Measurements from ENCODE around the gene GPBP1L1. TPM values are rescaled to one million over a fixed set of nuclear protein-coding genes. Genes with fewer than 3 reads are reported as not detected.

Gene GPBP1L1
- total and polyA plus RNA-seq, 2 of the 4 experiments (the other 2 are of a cell fraction): 31.5 to 57.4 TPM

GRCh38 chr1:45586769-45587168 is 99.6 kb downstream of the GPBP1L1 start:
- H3K4ac ChIP-seq (ENCODE audit: low read depth, low read length): no peak overlapping the region
- H3K9me1 ChIP-seq (ENCODE audit: insufficient read depth, low read length): no peaks in the 10 kb centered on the region; the same call in 1 of the 2 replicates
- no peaks in the 10 kb centered on the region; the same call in none of the 2 replicates for H3K4me1 ChIP-seq (ENCODE audit: control insufficient read depth, insufficient read depth, low read length)
- no CpG with 5 or more reads among the region's 4 CpGs for WGBS, 2 experiments (ENCODE audit: extremely low coverage in 2 of 2, insufficient read length in 1 of 2)
- dilution Hi-C loops (cut with HindIII; ENCODE audit: low sequenced_read_pairs, unreplicated experiment) (no loop called here), in situ Hi-C loops (cut with MboI; ENCODE audit: low sequenced_read_pairs) (no loop called here), intact Hi-C loops (cut with micrococcal nuclease) (loop anchor here (5.0 kb wide), 1 partner anchor 101 kb away; the partner anchor contains the start of genes GPBP1L1 and TMEM69)
- TF ChIP-seq BHLHE40 (IDR thresholded peaks at IDR 0.05; ENCODE audit: low read depth, low read length) (no peak), RAD21 (IDR thresholded peaks at IDR 0.05; ENCODE audit: low read length) (no peak), USF2 (IDR thresholded peaks at IDR 0.05; ENCODE audit: low read depth, low read length) (no peak), CEBPB (IDR thresholded peaks at IDR 0.05; ENCODE audit: low read depth, low read length) (no peak), NFE2L2 (IDR thresholded peaks at IDR 0.05; ENCODE audit: low read depth, low read length) (no peak), ELK1 (IDR thresholded peaks at IDR 0.05; ENCODE audit: borderline replicate concordance, low read depth, low read length) (no peak), CTCF (conservative IDR thresholded peaks at IDR 0.05; ENCODE audit: low read depth, low read length) (no peak), SMC3 (IDR thresholded peaks at IDR 0.05; ENCODE audit: low read depth, low read length) (no peak), POLR2A (IDR thresholded peaks at IDR 0.05; ENCODE audit: low read depth, low read length) (no peak), MXI1 (IDR thresholded peaks at IDR 0.05; ENCODE audit: borderline replicate concordance, low read depth, low read length) (no peak)
- H2AFZ ChIP-seq (replicated peaks; ENCODE audit: low read length, poor library complexity): no peak overlapping the region
- ChIA-PET POLR2A (ENCODE audit: unreplicated experiment) (no interaction called here), CTCF (interaction anchor here (0.6 kb wide), 2 partner anchors 166 to 227 kb away, joined by 3 read pairs; no protein-coding TSS in a partner anchor)
- no peak overlapping the region for H2AK5ac ChIP-seq (ENCODE audit: low read depth, low read length)
- H3K9ac ChIP-seq (ENCODE audit: low read depth, low read length): no peak overlapping the region
- no peak overlapping the region for H2BK120ac ChIP-seq (ENCODE audit: low read depth, low read length)
- ATAC-seq (ENCODE audit: low read depth) (no peak), DNase-seq (no peak)
- no peak overlapping the region for H2BK20ac ChIP-seq (ENCODE audit: low read depth, low read length)
- H3K56ac ChIP-seq (ENCODE audit: extremely low read depth, insufficient read depth, low read length): no peak overlapping the region
- peaks cover 51% of the 10 kb centered on the region for H4K20me1 ChIP-seq (ENCODE audit: insufficient read depth, low read length)
- no peak overlapping the region for H3K4me3 ChIP-seq (ENCODE audit: insufficient read depth, low read depth, low read length)
- TSS peak; percentile 8 for BruUV-seq (replicated peaks)
- H3K14ac ChIP-seq (replicated peaks; ENCODE audit: low read depth, low read length): peak overlapping the region; percentile 17
- H3K27ac ChIP-seq (ENCODE audit: insufficient read depth, low read length): no peak overlapping the region
- H4K5ac ChIP-seq (ENCODE audit: low read depth, low read length): no peak overlapping the region
- H4K91ac ChIP-seq (ENCODE audit: insufficient read depth, low read depth, low read length): no peak overlapping the region
- H3K18ac ChIP-seq (ENCODE audit: low read depth, low read length): no peak overlapping the region
- H2BK5ac ChIP-seq (ENCODE audit: low read depth, low read length, poor library complexity, severe bottlenecking): no peak overlapping the region
- H2AK9ac ChIP-seq (replicated peaks; ENCODE audit: low read depth, low read length, poor library complexity): peak overlapping the region; percentile 50
- H3K79me1 ChIP-seq (ENCODE audit: low read depth in 1 of 2, low read length in 2 of 2): peaks cover 7 to 36% of the 10 kb centered on the region in 2 experiments; a peak in 3 of 4 replicates
- H3K9me3 ChIP-seq (ENCODE audit: control insufficient read depth, insufficient read depth, low read length): no peaks in the 10 kb centered on the region
- peak overlapping the region; percentile 87; the same call in 1 of the 2 replicates for H3K4me2 ChIP-seq (ENCODE audit: low read depth, low read length)
- no peak overlapping the region for H2BK15ac ChIP-seq (ENCODE audit: low read depth, low read length)
- H3K36me3 ChIP-seq (ENCODE audit: control insufficient read depth, insufficient read depth, low read length): peaks cover 4% of the 10 kb centered on the region
- peak overlapping the region; percentile 60; the same call in 1 of the 2 replicates for H3K23ac ChIP-seq (ENCODE audit: low read depth, low read length)
- peak overlapping the region in 1 of 2 experiments; percentile 53; a peak in 1 of 4 replicates for H4K8ac ChIP-seq (ENCODE audit: low read depth in 2 of 2, low read length in 2 of 2)
- H3K27me3 ChIP-seq (ENCODE audit: control insufficient read depth, insufficient read depth, low read length): no peaks in the 10 kb centered on the region
